Putamen (tissue), 1 donor: ENCODE data around the gene DYNLL2.
A peak's percentile ranks its signal among the peaks of the same experiment; 100 is the strongest.
"Not testable (repeated sequence)": the region's sequence is repeated elsewhere in the genome, so short reads cannot be mapped to it uniquely, and the experiment has no call there.

Experiments
- DNase-seq: peaks from one replicate; pipeline ENCODE4 v3.0.0-alpha.2; 2016; ENCODE audit warnings: low spot score

The DYNLL2 gene

GRCh38 chr17:58082870-58083490 lies at the start of gene DYNLL2:
DYNLL2 (plus strand) TSS chr17:58083419; CDS start chr17:58087091, 3,672 bp downstream.
- peak; percentile 88 for DNase-seq

GRCh38 chr17:58039975-58040374 lies 43.2 kb upstream of the DYNLL2 start:
- no peak for DNase-seq

- no peak for DNase-seq
Observed at GRCh38 chr17:58040386-58040785, 42.8 kb upstream of the DYNLL2 start.

GRCh38 chr17:58041161-58041560 lies 42.1 kb upstream of the DYNLL2 start:
- DNase-seq = no peak

- no peak for DNase-seq
Observed at GRCh38 chr17:58043221-58044181, 39.7 kb upstream of the DYNLL2 start.

- not testable (repeated sequence) for DNase-seq
Observed at GRCh38 chr17:58044256-58044655, 39.0 kb upstream of the DYNLL2 start.

- peak; percentile 30 for DNase-seq
Observed at GRCh38 chr17:58046239-58047094, 36.8 kb upstream of the DYNLL2 start.

- no peak for DNase-seq
Observed at GRCh38 chr17:58047376-58048150, 35.7 kb upstream of the DYNLL2 start.

- DNase-seq = no peak
Observed at GRCh38 chr17:58049533-58049932, 33.7 kb upstream of the DYNLL2 start.

GRCh38 chr17:58050966-58051365 lies 32.3 kb upstream of the DYNLL2 start:
- DNase-seq = no peak

GRCh38 chr17:58051468-58051867 lies 31.8 kb upstream of the DYNLL2 start:
- no peak for DNase-seq

GRCh38 chr17:58052407-58052806 lies 30.8 kb upstream of the DYNLL2 start:
- DNase-seq = no peak

- DNase-seq = peak; percentile 53
Observed at GRCh38 chr17:58052945-58053715, 30.1 kb upstream of the DYNLL2 start.

- no peak for DNase-seq
Observed at GRCh38 chr17:58054641-58055040, 28.6 kb upstream of the DYNLL2 start.

- DNase-seq = no peak
Observed at GRCh38 chr17:58056476-58056875, 26.7 kb upstream of the DYNLL2 start.

- DNase-seq = no peak
Observed at GRCh38 chr17:58059141-58059540, 24.1 kb upstream of the DYNLL2 start.

GRCh38 chr17:58060596-58061191 lies 22.5 kb upstream of the DYNLL2 start:
- DNase-seq = peak; percentile 48

- DNase-seq = no peak
Observed at GRCh38 chr17:58061672-58062071, 21.5 kb upstream of the DYNLL2 start.

GRCh38 chr17:58065238-58065637 lies 18.0 kb upstream of the DYNLL2 start:
- DNase-seq = no peak

- DNase-seq = no peak
Observed at GRCh38 chr17:58066401-58066800, 16.8 kb upstream of the DYNLL2 start.
